ENCODE measurements around the gene PHAX.

DNA sequence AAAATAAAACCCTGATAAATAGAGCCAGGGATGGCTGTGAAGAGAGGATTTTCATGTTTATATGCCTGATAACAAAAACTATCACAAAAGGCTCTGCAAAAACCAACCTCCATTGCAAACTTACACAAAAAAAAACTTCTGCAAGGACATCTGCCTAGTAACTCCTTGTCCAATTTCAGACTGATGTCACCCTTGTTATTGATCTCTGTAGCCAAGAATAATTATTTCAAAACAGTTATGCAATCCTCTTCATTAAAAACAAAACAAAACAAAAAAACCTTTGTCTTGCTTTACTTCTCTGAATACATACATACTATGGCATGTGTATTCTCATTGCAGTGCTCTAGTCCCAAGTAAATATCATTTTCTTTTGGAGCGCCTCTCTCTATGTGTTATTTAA, 49.7 kb downstream of the PHAX start:
- TF ChIP-seq, protein P1, sequence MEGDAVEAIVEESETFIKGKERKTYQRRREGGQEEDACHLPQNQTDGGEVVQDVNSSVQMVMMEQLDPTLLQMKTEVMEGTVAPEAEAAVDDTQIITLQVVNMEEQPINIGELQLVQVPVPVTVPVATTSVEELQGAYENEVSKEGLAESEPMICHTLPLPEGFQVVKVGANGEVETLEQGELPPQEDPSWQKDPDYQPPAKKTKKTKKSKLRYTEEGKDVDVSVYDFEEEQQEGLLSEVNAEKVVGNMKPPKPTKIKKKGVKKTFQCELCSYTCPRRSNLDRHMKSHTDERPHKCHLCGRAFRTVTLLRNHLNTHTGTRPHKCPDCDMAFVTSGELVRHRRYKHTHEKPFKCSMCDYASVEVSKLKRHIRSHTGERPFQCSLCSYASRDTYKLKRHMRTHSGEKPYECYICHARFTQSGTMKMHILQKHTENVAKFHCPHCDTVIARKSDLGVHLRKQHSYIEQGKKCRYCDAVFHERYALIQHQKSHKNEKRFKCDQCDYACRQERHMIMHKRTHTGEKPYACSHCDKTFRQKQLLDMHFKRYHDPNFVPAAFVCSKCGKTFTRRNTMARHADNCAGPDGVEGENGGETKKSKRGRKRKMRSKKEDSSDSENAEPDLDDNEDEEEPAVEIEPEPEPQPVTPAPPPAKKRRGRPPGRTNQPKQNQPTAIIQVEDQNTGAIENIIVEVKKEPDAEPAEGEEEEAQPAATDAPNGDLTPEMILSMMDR (IDR thresholded peaks at IDR 0.05): no peak
- no peak for TF ChIP-seq POLR2A (IDR thresholded peaks at IDR 0.05)

Measured in uterus (tissue), 2 donors.